BLaER1 (cell line): ENCODE measurements around the gene NUB1.

Experiments used
- H3K27ac ChIP-seq: shearing (Covaris generic); formaldehyde crosslinking; 2 replicates; pipeline ENCODE4 v1.8.1; 2022
- H3K27me3 ChIP-seq: shearing (Covaris generic); formaldehyde crosslinking; 2 replicates; pipeline ENCODE4 v1.8.1; 2022
- H3K36me3 ChIP-seq: shearing (Covaris generic); formaldehyde crosslinking; 2 replicates; pipeline ENCODE4 v1.8.1; 2022
- H3K4me1 ChIP-seq: shearing (Covaris generic); formaldehyde crosslinking; 2 replicates; pipeline ENCODE4 v1.8.1; 2022
- H3K4me2 ChIP-seq: shearing (Covaris generic); formaldehyde crosslinking; 2 replicates; pipeline ENCODE4 v1.8.1; 2022
- H3K4me3 ChIP-seq: shearing (Covaris generic); formaldehyde crosslinking; 2 replicates; pipeline ENCODE4 v1.8.1; 2022
- H3K9ac ChIP-seq: shearing (Covaris generic); formaldehyde crosslinking; 2 replicates; pipeline ENCODE4 v1.8.1; 2022
- H3K9me3 ChIP-seq: shearing (Covaris generic); formaldehyde crosslinking; 2 replicates; pipeline ENCODE4 v1.8.1; 2022
- H4K20me1 ChIP-seq: shearing (Covaris generic); formaldehyde crosslinking; 2 replicates; pipeline ENCODE4 v1.8.1; 2022
- Cebpa-rat ChIP-seq: shearing (Covaris generic); IDR thresholded peaks from 2 replicates; pipeline ENCODE4 v1.8.1; 2022

NUB1 gene

DNA sequence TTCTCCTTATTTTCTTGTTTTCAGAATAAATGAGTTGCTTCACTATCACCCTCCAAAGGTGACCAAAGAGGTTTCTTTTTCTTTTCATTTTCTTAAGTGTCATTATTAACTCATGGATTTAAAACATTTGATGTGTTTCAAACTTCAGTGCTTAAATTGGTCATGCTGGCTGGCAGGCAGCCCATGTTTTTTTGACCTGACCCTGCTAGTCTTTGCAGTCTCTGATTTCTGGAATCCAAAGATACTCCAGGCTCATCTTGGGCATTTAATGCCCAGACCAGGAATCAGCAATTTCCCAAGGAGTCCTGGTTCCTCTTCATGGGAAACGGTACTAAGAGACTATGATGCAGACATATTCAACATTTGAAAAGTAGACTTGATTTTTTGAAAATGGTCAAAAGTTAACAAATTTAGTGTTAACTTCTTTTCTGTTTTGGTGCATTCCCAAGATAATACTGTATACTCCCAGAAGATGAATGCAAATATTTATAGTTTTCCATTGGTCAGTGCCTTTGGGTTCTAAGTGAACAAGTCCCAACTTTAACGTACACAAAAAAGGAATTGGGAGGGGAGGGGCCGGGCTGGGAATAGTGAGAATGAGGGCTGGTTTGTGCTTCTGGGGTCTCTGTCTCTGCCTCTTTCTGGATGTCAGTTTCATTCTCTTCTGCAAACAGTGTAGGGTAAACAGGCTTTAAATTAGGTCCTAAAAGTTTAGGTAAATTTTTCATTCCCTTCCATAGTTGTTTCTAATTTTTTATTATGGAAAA, 19.8 kb downstream of the NUB1 start:
- H3K9me3 ChIP-seq: no peaks in the 10 kb centered on the region
- no peak overlapping the region for H3K9ac ChIP-seq
- H3K4me3 ChIP-seq: no peak overlapping the region
- peaks cover 9% of the 10 kb centered on the region for H3K4me1 ChIP-seq
- H4K20me1 ChIP-seq: peaks cover 12% of the 10 kb centered on the region; the same call in 1 of the 2 replicates
- no peak overlapping the region for H3K27ac ChIP-seq
- H3K4me2 ChIP-seq: no peak overlapping the region
- peaks cover 67% of the 10 kb centered on the region for H3K36me3 ChIP-seq
- TF ChIP-seq Cebpa-rat: no peak
- H3K27me3 ChIP-seq: no peaks in the 10 kb centered on the region

DNA sequence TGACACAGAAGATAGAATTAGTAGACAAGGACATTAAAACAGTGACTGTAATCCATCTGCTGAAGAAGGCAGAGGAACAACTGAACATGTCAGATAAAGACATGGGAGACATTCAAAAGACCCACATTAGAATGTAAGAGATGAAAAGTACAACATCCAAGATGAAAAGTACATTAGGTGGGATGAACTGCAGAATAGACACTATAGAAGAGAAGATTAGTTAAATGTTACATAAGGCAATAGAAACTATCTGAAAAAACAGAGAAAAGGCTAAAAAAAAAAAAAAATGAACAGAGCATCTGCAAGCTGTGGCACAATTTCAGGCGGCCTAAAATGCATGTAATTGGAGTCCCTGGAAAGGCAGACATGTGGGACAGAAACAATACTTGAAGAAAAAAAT, 21.6 kb downstream of the NUB1 start:
- H3K9ac ChIP-seq: no peak overlapping the region
- no peak overlapping the region for H3K4me2 ChIP-seq
- H3K4me1 ChIP-seq: peaks cover 10% of the 10 kb centered on the region
- H3K27me3 ChIP-seq: no peaks in the 10 kb centered on the region
- H3K4me3 ChIP-seq: no peak overlapping the region
- peaks cover 24% of the 10 kb centered on the region for H4K20me1 ChIP-seq
- H3K36me3 ChIP-seq: peaks cover 52% of the 10 kb centered on the region
- no peaks in the 10 kb centered on the region for H3K9me3 ChIP-seq
- no peak for TF ChIP-seq Cebpa-rat
- no peak overlapping the region for H3K27ac ChIP-seq

DNA sequence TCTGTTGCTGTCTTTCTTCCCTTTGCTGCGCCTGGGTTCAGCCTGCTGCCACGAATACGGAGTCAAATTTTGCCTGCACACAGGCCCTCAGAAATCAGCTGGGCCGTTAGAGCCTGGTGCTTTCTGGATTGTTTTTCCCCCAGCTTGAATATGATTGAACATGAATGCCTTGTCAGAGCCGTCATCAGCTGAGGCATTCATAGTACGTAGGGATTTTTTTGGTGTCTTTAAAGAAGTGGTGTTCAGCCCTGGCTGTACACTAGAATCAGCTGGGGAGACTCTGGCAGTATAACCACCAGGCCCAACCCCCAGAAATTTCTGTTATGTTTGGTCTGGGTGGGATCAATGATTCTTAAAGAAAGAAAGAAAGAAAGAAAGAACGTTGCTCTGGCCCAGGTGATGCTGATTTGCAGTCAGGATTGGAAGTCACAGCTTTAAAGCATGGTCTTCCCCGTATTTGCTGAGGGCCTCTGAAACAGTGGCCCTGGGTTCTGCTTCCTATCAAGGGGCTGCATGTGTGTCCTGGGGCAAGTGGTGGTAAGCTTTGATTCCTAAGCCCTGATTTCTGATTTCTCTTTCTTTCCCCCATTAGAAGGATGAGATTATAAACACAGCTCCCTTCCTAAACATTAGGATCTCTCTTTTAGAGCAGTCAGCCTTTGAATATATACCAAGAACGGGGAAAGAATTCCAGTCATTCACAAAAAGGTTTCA, 24.7 kb downstream of the NUB1 start:
- peaks cover 13% of the 10 kb centered on the region for H3K4me1 ChIP-seq
- H3K9me3 ChIP-seq: no peaks in the 10 kb centered on the region
- no peaks in the 10 kb centered on the region for H3K27me3 ChIP-seq
- no peak for TF ChIP-seq Cebpa-rat
- peaks cover 24% of the 10 kb centered on the region for H4K20me1 ChIP-seq
- H3K9ac ChIP-seq: no peak overlapping the region; the same call in 1 of the 2 replicates
- peaks cover 42% of the 10 kb centered on the region for H3K36me3 ChIP-seq
- no peak overlapping the region for H3K27ac ChIP-seq
- H3K4me3 ChIP-seq: no peak overlapping the region
- H3K4me2 ChIP-seq: no peak overlapping the region

DNA sequence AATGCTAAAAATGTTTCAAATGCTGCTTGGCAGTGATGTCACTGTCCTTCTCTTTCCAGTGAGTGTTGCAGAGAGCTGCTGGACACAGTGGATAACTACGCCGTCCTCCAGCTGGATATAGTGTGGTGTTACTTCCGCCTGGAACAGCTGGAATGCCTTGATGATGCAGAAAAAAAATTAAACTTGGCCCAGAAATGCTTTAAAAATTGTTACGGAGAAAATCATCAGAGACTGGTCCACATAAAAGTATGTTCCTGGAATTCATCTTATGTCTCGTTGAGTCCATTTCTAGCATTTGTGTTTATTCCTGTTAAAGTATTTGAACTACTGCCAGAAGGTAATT, 25.2 kb downstream of the NUB1 start:
- Histone ChIP-seq H3K27me3 (no peaks in the 10 kb centered on the region), H3K4me2 (no peak overlapping the region), H3K27ac (no peak overlapping the region), H3K4me1 (peaks cover 13% of the 10 kb centered on the region), H3K9ac (no peak overlapping the region), H3K9me3 (no peaks in the 10 kb centered on the region), H4K20me1 (peaks cover 24% of the 10 kb centered on the region), H3K36me3 (peaks cover 42% of the 10 kb centered on the region), H3K4me3 (no peak overlapping the region)
- no peak for TF ChIP-seq Cebpa-rat

DNA sequence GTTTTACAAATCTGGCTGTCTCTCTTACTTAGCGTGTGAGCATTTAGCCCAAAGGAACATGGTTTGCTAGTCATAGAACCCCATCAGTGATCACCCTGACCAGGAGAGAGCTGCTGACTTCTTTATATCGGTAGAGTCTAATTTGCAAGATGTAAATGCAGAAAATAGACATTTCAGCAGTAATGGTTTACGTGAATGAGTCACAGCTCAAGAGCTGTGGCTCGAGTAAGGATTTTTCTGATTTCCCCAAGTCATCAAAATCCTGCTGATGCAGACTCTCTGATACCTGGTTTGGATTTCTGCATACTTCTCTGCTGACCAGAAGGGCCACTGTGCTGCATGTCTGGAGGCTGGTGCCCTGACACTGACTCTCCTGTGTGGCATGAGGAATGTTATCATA, 25.7 kb downstream of the NUB1 start:
- H3K36me3 ChIP-seq: peaks cover 42% of the 10 kb centered on the region
- H3K27me3 ChIP-seq: no peaks in the 10 kb centered on the region
- no peak overlapping the region for H3K4me3 ChIP-seq
- H4K20me1 ChIP-seq: peaks cover 27% of the 10 kb centered on the region
- peaks cover 13% of the 10 kb centered on the region for H3K4me1 ChIP-seq
- no peak overlapping the region for H3K27ac ChIP-seq
- no peak overlapping the region for H3K9ac ChIP-seq
- no peak for TF ChIP-seq Cebpa-rat
- no peaks in the 10 kb centered on the region for H3K9me3 ChIP-seq
- no peak overlapping the region for H3K4me2 ChIP-seq

- no peak overlapping the region for H3K27ac ChIP-seq
Observed at GRCh38 chr7:151368136-151368571, 26.5 kb downstream of the NUB1 start.

GRCh38 chr7:151371266-151371665, 29.7 kb downstream of the NUB1 start:
- H4K20me1 ChIP-seq: peaks cover 36% of the 10 kb centered on the region
- peaks cover 67% of the 10 kb centered on the region for H3K36me3 ChIP-seq
- H3K4me3 ChIP-seq: no peak overlapping the region
- peaks cover 12% of the 10 kb centered on the region; the same call in 1 of the 2 replicates for H3K4me1 ChIP-seq
- no peak overlapping the region for H3K27ac ChIP-seq
- H3K9me3 ChIP-seq: no peaks in the 10 kb centered on the region
- no peaks in the 10 kb centered on the region for H3K27me3 ChIP-seq
- no peak overlapping the region for H3K4me2 ChIP-seq
- H3K9ac ChIP-seq: no peak overlapping the region
- TF ChIP-seq Cebpa-rat: no peak

More at GRCh38 chr7:151368136-151368571, 26.5 kb downstream of the NUB1 start:
- Histone ChIP-seq H4K20me1 (peaks cover 35% of the 10 kb centered on the region), H3K4me2 (no peak overlapping the region), H3K9me3 (no peaks in the 10 kb centered on the region), H3K27me3 (no peaks in the 10 kb centered on the region), H3K9ac (no peak overlapping the region), H3K4me1 (peaks cover 13% of the 10 kb centered on the region), H3K4me3 (no peak overlapping the region), H3K36me3 (peaks cover 41% of the 10 kb centered on the region)
- no peak for TF ChIP-seq Cebpa-rat

GRCh38 chr7:151372612-151373265, 31.1 kb downstream of the NUB1 start:
- Histone ChIP-seq H3K9me3 (no peaks in the 10 kb centered on the region), H3K4me3 (no peak overlapping the region), H3K4me2 (no peak overlapping the region), H3K4me1 (peaks cover 12% of the 10 kb centered on the region; the same call in 1 of the 2 replicates), H3K27ac (no peak overlapping the region), H3K36me3 (peaks cover 79% of the 10 kb centered on the region), H3K9ac (no peak overlapping the region), H4K20me1 (peaks cover 24% of the 10 kb centered on the region), H3K27me3 (no peaks in the 10 kb centered on the region)
- TF ChIP-seq Cebpa-rat: no peak

GRCh38 chr7:151373599-151373998, 32.0 kb downstream of the NUB1 start:
- Histone ChIP-seq H3K36me3 (peaks cover 87% of the 10 kb centered on the region), H3K4me1 (peaks cover 8% of the 10 kb centered on the region; the same call in 1 of the 2 replicates)
- TF ChIP-seq Cebpa-rat: no peak

More at GRCh38 chr7:151373599-151373998, 32.0 kb downstream of the NUB1 start:
- Histone ChIP-seq H3K27ac (no peak overlapping the region), H3K9me3 (no peaks in the 10 kb centered on the region), H3K4me2 (no peak overlapping the region), H3K9ac (no peak overlapping the region), H3K4me3 (no peak overlapping the region), H4K20me1 (peaks cover 23% of the 10 kb centered on the region), H3K27me3 (no peaks in the 10 kb centered on the region)
